Right atrium auricular region (tissue), 2 donors: ENCODE data around the gene EPHA4. TPM values are rescaled to one million over a fixed set of nuclear protein-coding genes. Genes with fewer than 3 reads are reported as not detected.

Experiments used
- DNase-seq: peaks from one replicate; pipeline ENCODE4 v3.0.0-alpha.2; 2019; ENCODE audit warnings: low spot score
- H3K27ac ChIP-seq, 2 donors: fragments of 200-600 bp; sonication (generic); 1 replicate in 1 of 2; 2 replicates in 1 of 2; pipeline ENCODE4 v1.5.1; 2016 to 2019
- H3K27me3 ChIP-seq, 2 donors: fragments of 200-600 bp; sonication (generic); one replicate each; pipeline versions ENCODE4 v1.5.1 to v1.6.0; 2017 to 2019
- H3K36me3 ChIP-seq: fragments of 200-600 bp; sonication (generic); one replicate; pipeline ENCODE4 v1.5.1; 2016
- H3K4me1 ChIP-seq, 2 donors: fragments of 200-600 bp; sonication (generic); one replicate each; pipeline versions ENCODE4 v1.5.1 to v1.6.0; 2017 to 2019
- H3K4me3 ChIP-seq, 2 donors: fragments of 200-600 bp; sonication (generic); 1 replicate in 1 of 2; 2 replicates in 1 of 2; pipeline ENCODE4 v1.5.1; 2017 to 2019; ENCODE audit warnings: mild to moderate bottlenecking in 1 of 2, moderate library complexity in 1 of 2
- H3K9me3 ChIP-seq, 2 donors: fragments of 200-600 bp; sonication (generic); one replicate each; pipeline ENCODE4 v1.5.1; 2019
- CTCF ChIP-seq, 2 donors: fragments of 200-600 bp; sonication (generic); IDR thresholded peaks; one replicate each; pipeline ENCODE4 v1.5.1; 2019; ENCODE audit warnings: antibody characterized with exemption in 2 of 2
- total RNA-seq, 2 donors: library from RNA; depleted of rRNA; stranded (reverse); fragments of >200 nt; gene quantifications; one replicate each; pipeline ENCODE4 v1.1.0, GENCODE V29; 2016

EPHA4 gene
- total RNA-seq, 2 donors from 2014 or later = 74.2 to 107 TPM

GRCh38 chr2:221610675-221611074 is 38.6 kb upstream of the EPHA4 start:
- Histone ChIP-seq H3K9me3 (no peaks in the 10 kb centered on the region), H3K27ac (no peak overlapping the region), H3K36me3 (no peaks in the 10 kb centered on the region), H3K4me1 (no peaks in the 10 kb centered on the region), H3K27me3 (no peaks in the 10 kb centered on the region), H3K4me3 (no peak overlapping the region)
- TF ChIP-seq CTCF (IDR thresholded peaks at IDR 0.05) = no peak
- DNase-seq = no peak

- Histone ChIP-seq H3K27me3 (no peaks in the 10 kb centered on the region), H3K9me3 (no peaks in the 10 kb centered on the region), H3K27ac (no peak overlapping the region), H3K4me3 (no peak overlapping the region), H3K4me1 (no peaks in the 10 kb centered on the region), H3K36me3 (no peaks in the 10 kb centered on the region)
- no peak for TF ChIP-seq CTCF (IDR thresholded peaks at IDR 0.05)
- DNase-seq = no peak
Observed at GRCh38 chr2:221610255-221610654, 38.2 kb upstream of the EPHA4 start.

- no peak overlapping the region for H3K27ac ChIP-seq
- H3K4me1 ChIP-seq = no peaks in the 10 kb centered on the region
- no peak overlapping the region for H3K4me3 ChIP-seq
- no peaks in the 10 kb centered on the region for H3K27me3 ChIP-seq
- no peak for DNase-seq
- no peaks in the 10 kb centered on the region for H3K9me3 ChIP-seq
- TF ChIP-seq CTCF (IDR thresholded peaks at IDR 0.05) = no peak
- H3K36me3 ChIP-seq = no peaks in the 10 kb centered on the region
Observed at GRCh38 chr2:221608442-221608841, 36.3 kb upstream of the EPHA4 start.

- DNase-seq = no peak
- Histone ChIP-seq H3K27me3 (no peaks in the 10 kb centered on the region), H3K4me1 (no peaks in the 10 kb centered on the region), H3K36me3 (no peaks in the 10 kb centered on the region), H3K27ac (no peak overlapping the region), H3K9me3 (no peaks in the 10 kb centered on the region), H3K4me3 (no peak overlapping the region)
- TF ChIP-seq CTCF (IDR thresholded peaks at IDR 0.05) = no peak
Observed at GRCh38 chr2:221606424-221606823, 34.3 kb upstream of the EPHA4 start.

GRCh38 chr2:221605751-221606240 is 33.7 kb upstream of the EPHA4 start:
- no peak for DNase-seq
- TF ChIP-seq CTCF (IDR thresholded peaks at IDR 0.05) = no peak
- no peaks in the 10 kb centered on the region for H3K4me1 ChIP-seq
- H3K36me3 ChIP-seq = no peaks in the 10 kb centered on the region
- no peaks in the 10 kb centered on the region for H3K9me3 ChIP-seq
- no peaks in the 10 kb centered on the region for H3K27me3 ChIP-seq
- H3K27ac ChIP-seq = no peak overlapping the region
- no peak overlapping the region for H3K4me3 ChIP-seq

- no peak for DNase-seq
- no peaks in the 10 kb centered on the region for H3K4me1 ChIP-seq
- TF ChIP-seq CTCF (IDR thresholded peaks at IDR 0.05) = no peak
- no peaks in the 10 kb centered on the region for H3K27me3 ChIP-seq
- H3K4me3 ChIP-seq = no peak overlapping the region
- no peaks in the 10 kb centered on the region for H3K36me3 ChIP-seq
- H3K9me3 ChIP-seq = no peaks in the 10 kb centered on the region
- no peak overlapping the region for H3K27ac ChIP-seq
Observed at GRCh38 chr2:221602938-221603337, 30.8 kb upstream of the EPHA4 start.
